SK-N-SH (cell line): Measurements from ENCODE around the gene LCNL1. TPM values are rescaled to one million over a fixed set of nuclear protein-coding genes. Genes with fewer than 3 reads are reported as not detected.

Source experiments
- CTCF ChIA-PET: fragments of 300-600, 350-600 bp; formaldehyde crosslinking; extraction: SDS; loops from one replicate; lab custom pipeline; 2021; lab: Yijun Ruan, JAX
- POLR2A ChIA-PET: fragments of 350-600 bp; sonication (Branson Sonifier 250); formaldehyde crosslinking; extraction: SDS; loops from one replicate; lab custom pipeline; 2020; ENCODE audit warnings: antibody characterized with exemption, inconsistent platforms; lab: Yijun Ruan, JAX
- DNase-seq: peaks from one replicate; pipeline ENCODE4 v3.0.0; 2012
- H2AFZ ChIP-seq: fragments of 200-600 bp; sonication (generic); 2 replicates; pipeline ENCODE4 v1.8.1; 2016; ENCODE audit warnings: antibody characterized with exemption, mild to moderate bottlenecking, low read depth
- H3F3A ChIP-seq: fragments of 200-600 bp; sonication (generic); replicated peaks from 2 replicates; pipeline ENCODE3; 2016; ENCODE audit warnings: antibody characterized with exemption, mild to moderate bottlenecking; ENCODE audit not compliant: insufficient read depth
- H3K27ac ChIP-seq, 2 experiments: fragments of 200-500 bp in 1 of 2; fragments of 200-600 bp in 1 of 2; sonication (Bioruptor generic) in 1 of 2; sonication (generic), shearing (Covaris generic) in 1 of 2; 2 replicates each; pipeline versions ENCODE4 v1.5.1 to v1.6.1; 2014 to 2016; ENCODE audit warnings: low read depth in 2 of 2, inconsistent platforms in 1 of 2, low read length in 1 of 2, mild to moderate bottlenecking in 1 of 2, mixed read lengths in 1 of 2
- H3K27me3 ChIP-seq: fragments of 200-600 bp; sonication (generic), shearing (Covaris generic); 2 replicates; pipeline ENCODE4 v1.6.1; 2016; ENCODE audit warnings: mixed run types; ENCODE audit not compliant: insufficient read depth
- H3K36me3 ChIP-seq, 2 experiments: fragments of 200-500 bp in 1 of 2; fragments of 200-600 bp in 1 of 2; sonication (Bioruptor generic) in 1 of 2; sonication (generic) in 1 of 2; replicated peaks in 1 of 2; 2 replicates each; pipeline versions ENCODE3 to v1.5.1; 2014 to 2016; ENCODE audit warnings: low read length in 1 of 2, mild to moderate bottlenecking in 1 of 2; ENCODE audit not compliant: insufficient read depth in 2 of 2, control insufficient read depth in 1 of 2
- H3K4me1 ChIP-seq, 2 experiments: fragments of 200-500 bp in 1 of 2; fragments of 200-600 bp in 1 of 2; sonication (Bioruptor generic) in 1 of 2; sonication (generic), shearing (Covaris generic) in 1 of 2; 2 replicates each; pipeline versions ENCODE4 v1.5.1 to v1.6.1; 2014 to 2016; ENCODE audit warnings: low read depth in 1 of 2, low read length in 1 of 2, mixed run types in 1 of 2; ENCODE audit not compliant: insufficient read depth in 2 of 2, control insufficient read depth in 1 of 2
- H3K4me2 ChIP-seq: fragments of 200-600 bp; sonication (generic), shearing (Covaris generic); 2 replicates; pipeline ENCODE4 v1.6.1; 2017; ENCODE audit warnings: mixed run types
- H3K4me3 ChIP-seq, 2 experiments: fragments of 200-500 bp in 1 of 2; fragments of 200-600 bp in 1 of 2; sonication (Bioruptor generic) in 1 of 2; sonication (generic), shearing (Covaris generic) in 1 of 2; 2 replicates each; pipeline versions ENCODE4 v1.5.1 to v1.8.1; 2014 to 2016; ENCODE audit warnings: low read depth in 2 of 2, inconsistent platforms in 1 of 2, low read length in 1 of 2, mild to moderate bottlenecking in 1 of 2, mixed read lengths in 1 of 2, moderate library complexity in 1 of 2
- H3K79me2 ChIP-seq: fragments of 200-600 bp; sonication (generic); 2 replicates; pipeline ENCODE4 v1.8.1; 2017; ENCODE audit warnings: mild to moderate bottlenecking; ENCODE audit not compliant: insufficient read depth
- H3K9ac ChIP-seq: fragments of 200-600 bp; sonication (generic); 2 replicates; pipeline ENCODE4 v1.6.1; 2017; ENCODE audit warnings: mixed run types
- H3K9me2 ChIP-seq: fragments of 200-600 bp; sonication (generic); 2 replicates; pipeline ENCODE4 v1.6.1; 2017; ENCODE audit warnings: mixed run types
- H3K9me3 ChIP-seq: fragments of 200-600 bp; sonication (generic); 2 replicates; pipeline ENCODE4 v1.6.1; 2017; ENCODE audit warnings: mixed run types, mild to moderate bottlenecking, moderate library complexity
- H4K20me1 ChIP-seq: fragments of 200-600 bp; sonication (generic); 2 replicates; pipeline ENCODE4 v1.6.1; 2017; ENCODE audit warnings: mild to moderate bottlenecking, mixed run types; ENCODE audit not compliant: insufficient read depth
- EZH2phosphoT487 ChIP-seq: fragments of 200-600 bp; sonication (generic); IDR thresholded peaks from 2 replicates; pipeline ENCODE4 v1.6.1; 2017; ENCODE audit warnings: low read depth, mixed run types, mild to moderate bottlenecking, antibody characterized with exemption, moderate library complexity, borderline replicate concordance
- FOXM1 ChIP-seq: IDR thresholded peaks from 2 replicates; pipeline ENCODE4 v1.4.0; 2012; ENCODE audit warnings: low read depth, mild to moderate bottlenecking
- REST ChIP-seq: IDR thresholded peaks from 2 replicates; pipeline ENCODE4 v1.6.1; 2012; ENCODE audit warnings: mild to moderate bottlenecking, low read depth, low read length, moderate library complexity
- TAF1 ChIP-seq: IDR thresholded peaks from 2 replicates; pipeline ENCODE4 v1.6.1; 2012; ENCODE audit warnings: low read depth, mild to moderate bottlenecking, low read length, moderate library complexity, borderline replicate concordance
- TEAD4 ChIP-seq: IDR thresholded peaks from 2 replicates; pipeline ENCODE4 v1.4.0; 2012; ENCODE audit warnings: mild to moderate bottlenecking, borderline replicate concordance; ENCODE audit not compliant: insufficient read depth
- WGBS: methylation state at CpG from one replicate; pipeline ENCODE4 v1.1.6; 2017; ENCODE audit warnings: low lambda C conversion rate; 5-methylcytosine and 5-hydroxymethylcytosine counted together
- polyA plus RNA-seq, 3 experiments: library from polyadenylated mRNA; depleted of rRNA; stranded (reverse); fragments of >200 nt; gene quantifications; 2 replicates each; pipeline ENCODE4 v1.2.3, GENCODE V29; 2012
- TF ChIP-seq, protein P1 (sequence below): fragments of 200-600 bp; sonication (generic); IDR thresholded peaks from 2 replicates; pipeline ENCODE4 v1.6.1; 2017; ENCODE audit warnings: antibody characterized with exemption, mild to moderate bottlenecking, moderate library complexity
- TF ChIP-seq, protein P2 (sequence below): IDR thresholded peaks from 2 replicates; pipeline ENCODE4 v1.4.0; 2012; ENCODE audit warnings: low read depth, borderline replicate concordance

Gene LCNL1
- polyA plus RNA-seq, 1 of the 3 experiments (the other 2 are of a cell fraction), result not detected

DNA sequence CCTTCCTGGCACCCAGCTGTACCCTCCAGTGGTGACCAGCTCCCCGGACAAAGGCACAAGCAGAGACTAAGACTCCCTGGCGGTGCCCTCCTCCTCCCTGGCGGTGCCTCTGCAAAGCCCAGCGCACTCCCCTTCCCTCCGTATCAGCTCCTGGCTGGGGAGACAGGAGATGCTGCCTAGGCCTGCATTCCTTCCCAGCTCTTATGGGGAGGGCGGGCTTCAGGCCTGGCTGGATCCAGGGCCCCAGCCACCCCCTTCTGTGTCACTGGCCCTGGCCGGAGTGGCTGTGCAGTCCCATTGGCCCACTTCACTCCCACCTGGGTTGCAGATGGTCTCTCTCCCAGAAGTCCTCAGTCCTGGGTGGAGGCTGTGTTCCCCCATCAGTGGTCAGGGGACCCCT lies 24.3 kb upstream of the LCNL1 start (continued):
- TF ChIP-seq, protein P1, sequence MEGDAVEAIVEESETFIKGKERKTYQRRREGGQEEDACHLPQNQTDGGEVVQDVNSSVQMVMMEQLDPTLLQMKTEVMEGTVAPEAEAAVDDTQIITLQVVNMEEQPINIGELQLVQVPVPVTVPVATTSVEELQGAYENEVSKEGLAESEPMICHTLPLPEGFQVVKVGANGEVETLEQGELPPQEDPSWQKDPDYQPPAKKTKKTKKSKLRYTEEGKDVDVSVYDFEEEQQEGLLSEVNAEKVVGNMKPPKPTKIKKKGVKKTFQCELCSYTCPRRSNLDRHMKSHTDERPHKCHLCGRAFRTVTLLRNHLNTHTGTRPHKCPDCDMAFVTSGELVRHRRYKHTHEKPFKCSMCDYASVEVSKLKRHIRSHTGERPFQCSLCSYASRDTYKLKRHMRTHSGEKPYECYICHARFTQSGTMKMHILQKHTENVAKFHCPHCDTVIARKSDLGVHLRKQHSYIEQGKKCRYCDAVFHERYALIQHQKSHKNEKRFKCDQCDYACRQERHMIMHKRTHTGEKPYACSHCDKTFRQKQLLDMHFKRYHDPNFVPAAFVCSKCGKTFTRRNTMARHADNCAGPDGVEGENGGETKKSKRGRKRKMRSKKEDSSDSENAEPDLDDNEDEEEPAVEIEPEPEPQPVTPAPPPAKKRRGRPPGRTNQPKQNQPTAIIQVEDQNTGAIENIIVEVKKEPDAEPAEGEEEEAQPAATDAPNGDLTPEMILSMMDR, result no peak
- TF ChIP-seq FOXM1 (no peak), EZH2phosphoT487 (no peak), TEAD4 (no peak)
- TF ChIP-seq, all 33 proteins: peak for 0

DNA sequence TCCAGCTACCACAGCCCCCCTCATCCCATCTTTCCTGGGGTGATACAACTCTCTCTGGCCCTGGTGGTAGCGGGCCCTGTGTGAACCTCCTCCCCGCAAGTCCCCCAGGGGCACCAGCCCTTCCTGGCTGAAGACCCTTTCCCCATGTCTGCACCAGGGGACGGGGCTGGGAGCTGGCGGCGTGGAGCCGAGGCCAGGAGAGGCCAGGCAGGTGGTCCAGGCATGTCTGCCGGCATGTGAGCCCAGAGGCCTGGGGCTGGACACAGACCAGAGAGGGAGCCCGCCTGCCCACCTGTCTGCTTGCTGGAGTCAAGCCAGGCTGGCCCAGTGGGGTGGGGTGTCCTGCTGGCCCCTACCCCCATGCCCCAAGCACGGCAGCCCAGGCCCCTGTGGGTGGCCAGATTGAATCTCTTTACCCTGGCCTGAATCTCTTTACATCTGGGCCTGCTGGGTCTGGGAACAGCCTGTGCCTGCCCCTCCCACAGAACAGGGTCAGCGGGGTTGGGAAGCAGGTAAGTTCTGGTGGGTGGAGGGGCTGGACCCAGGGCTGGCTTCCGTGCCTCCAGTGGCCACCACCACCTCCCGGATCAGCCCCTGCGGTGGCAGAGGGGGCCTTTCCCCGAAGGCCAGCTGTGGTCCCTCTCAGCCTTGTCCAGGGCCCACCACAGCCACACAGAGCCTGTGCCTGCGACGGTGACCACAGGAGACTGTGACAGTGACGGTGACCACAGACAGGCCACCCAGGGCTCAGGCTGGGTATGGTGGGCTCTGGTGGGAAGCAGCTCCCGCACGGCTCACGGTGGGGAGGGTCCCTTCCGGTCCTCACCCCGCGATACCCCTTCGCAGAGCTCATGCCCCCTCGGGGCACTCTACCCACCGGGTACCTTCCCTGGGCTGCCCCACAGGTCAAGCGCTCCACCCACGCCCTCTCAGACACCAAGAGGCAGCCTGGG lies 23.6 kb upstream of the LCNL1 start:
- no peak overlapping the region for H3K4me3 ChIP-seq
- H3K36me3 ChIP-seq, result no peaks in the 10 kb centered on the region
- TF ChIP-seq TAF1 (no peak), REST (no peak)
- TF ChIP-seq, protein P2, sequence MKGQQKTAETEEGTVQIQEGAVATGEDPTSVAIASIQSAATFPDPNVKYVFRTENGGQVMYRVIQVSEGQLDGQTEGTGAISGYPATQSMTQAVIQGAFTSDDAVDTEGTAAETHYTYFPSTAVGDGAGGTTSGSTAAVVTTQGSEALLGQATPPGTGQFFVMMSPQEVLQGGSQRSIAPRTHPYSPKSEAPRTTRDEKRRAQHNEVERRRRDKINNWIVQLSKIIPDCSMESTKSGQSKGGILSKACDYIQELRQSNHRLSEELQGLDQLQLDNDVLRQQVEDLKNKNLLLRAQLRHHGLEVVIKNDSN, result no peak
- TF ChIP-seq, all 33 proteins: peak for 0
- no peak overlapping the region for H3K27ac ChIP-seq
- POLR2A ChIA-PET, result no interaction called here
- H3K9me2 ChIP-seq, result no peaks in the 10 kb centered on the region
- no peaks in the 10 kb centered on the region for H4K20me1 ChIP-seq
- CTCF ChIA-PET, result interaction anchor here (1.0 to 1.8 kb wide), 8 partner anchors 10 to 190 kb away, joined by 3 to 9 read pairs (median 4); no protein-coding TSS in a partner anchor
- no peaks in the 10 kb centered on the region for H3K27me3 ChIP-seq
- no peak overlapping the region for H2AFZ ChIP-seq
- no peak for DNase-seq
- H3K9me3 ChIP-seq, result no peaks in the 10 kb centered on the region
- no peaks in the 10 kb centered on the region for H3F3A ChIP-seq
- H3K4me1 ChIP-seq, result peaks cover 0 to 8% of the 10 kb centered on the region in 2 experiments; a peak in 1 of 4 replicates
- H3K9ac ChIP-seq, result no peak overlapping the region
- H3K79me2 ChIP-seq, result no peaks in the 10 kb centered on the region
- H3K4me2 ChIP-seq, result no peak overlapping the region
- WGBS, result 52% methylated on average over 3 of the region's 28 CpGs
